ENCODE data around the gene OR51I2.

Gene OR51I2

DNA sequence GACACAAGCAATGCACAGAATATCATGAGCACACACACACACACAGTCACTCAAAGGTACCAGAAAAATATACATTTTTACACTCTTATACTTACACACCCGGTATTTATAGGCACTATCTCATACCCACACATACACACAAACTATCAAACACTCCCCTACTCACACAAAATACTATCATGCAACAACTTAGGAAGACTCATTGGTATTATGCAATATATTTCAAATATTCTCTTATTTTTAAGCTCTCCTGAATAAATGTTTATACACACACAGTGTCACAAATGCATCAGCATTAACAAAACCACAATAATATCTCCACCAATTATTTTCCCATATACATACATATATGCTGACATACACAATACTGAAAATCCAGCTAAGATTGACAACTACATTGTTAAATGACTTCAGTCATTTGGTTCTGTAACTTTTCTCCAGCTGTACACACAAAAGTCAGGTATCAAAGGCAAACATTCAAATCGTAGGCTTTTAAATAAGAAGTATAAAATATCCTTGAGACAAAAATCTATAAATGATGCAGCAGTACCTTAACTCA, 5.2 kb upstream of the OR51I2 start:
- ChIA-PET POLR2A (no interaction called here), CTCF (no interaction called here)
- TF ChIP-seq, protein P1, sequence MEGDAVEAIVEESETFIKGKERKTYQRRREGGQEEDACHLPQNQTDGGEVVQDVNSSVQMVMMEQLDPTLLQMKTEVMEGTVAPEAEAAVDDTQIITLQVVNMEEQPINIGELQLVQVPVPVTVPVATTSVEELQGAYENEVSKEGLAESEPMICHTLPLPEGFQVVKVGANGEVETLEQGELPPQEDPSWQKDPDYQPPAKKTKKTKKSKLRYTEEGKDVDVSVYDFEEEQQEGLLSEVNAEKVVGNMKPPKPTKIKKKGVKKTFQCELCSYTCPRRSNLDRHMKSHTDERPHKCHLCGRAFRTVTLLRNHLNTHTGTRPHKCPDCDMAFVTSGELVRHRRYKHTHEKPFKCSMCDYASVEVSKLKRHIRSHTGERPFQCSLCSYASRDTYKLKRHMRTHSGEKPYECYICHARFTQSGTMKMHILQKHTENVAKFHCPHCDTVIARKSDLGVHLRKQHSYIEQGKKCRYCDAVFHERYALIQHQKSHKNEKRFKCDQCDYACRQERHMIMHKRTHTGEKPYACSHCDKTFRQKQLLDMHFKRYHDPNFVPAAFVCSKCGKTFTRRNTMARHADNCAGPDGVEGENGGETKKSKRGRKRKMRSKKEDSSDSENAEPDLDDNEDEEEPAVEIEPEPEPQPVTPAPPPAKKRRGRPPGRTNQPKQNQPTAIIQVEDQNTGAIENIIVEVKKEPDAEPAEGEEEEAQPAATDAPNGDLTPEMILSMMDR (IDR thresholded peaks at IDR 0.05; ENCODE audit: insufficient read depth, low read length, missing control alignments) = no peak
- no peak overlapping the region for H3K4me3 ChIP-seq (ENCODE audit: low read depth, low read length)
- no peak for DNase-seq (ENCODE audit: low read depth, low spot score)

DNA sequence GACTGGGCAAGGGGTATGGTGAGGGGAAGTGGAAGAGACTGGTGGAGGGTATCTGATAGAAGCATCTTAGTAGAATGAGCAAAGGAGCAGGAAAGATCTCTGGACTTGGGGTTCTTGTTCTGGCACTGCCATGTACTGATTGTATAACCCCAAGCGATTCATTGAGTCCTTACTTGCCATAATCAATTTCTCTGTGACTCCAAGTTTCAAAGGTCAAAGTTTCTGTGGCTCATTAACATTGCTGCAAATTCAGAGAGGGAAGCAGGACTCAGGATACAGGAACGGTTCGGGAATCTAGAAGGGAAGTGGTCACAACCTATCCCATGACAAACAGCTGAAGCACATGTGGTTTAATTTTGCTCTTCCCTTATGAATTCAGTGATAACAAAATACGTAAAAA, 309 bp downstream of the OR51I2 start:
- ChIA-PET POLR2A (no interaction called here), CTCF (no interaction called here)
- TF ChIP-seq, protein P1 (IDR thresholded peaks at IDR 0.05; ENCODE audit: insufficient read depth, low read length, missing control alignments) = no peak
- no peak for DNase-seq (ENCODE audit: low read depth, low spot score)
- no peak overlapping the region for H3K4me3 ChIP-seq (ENCODE audit: low read depth, low read length)

DNA sequence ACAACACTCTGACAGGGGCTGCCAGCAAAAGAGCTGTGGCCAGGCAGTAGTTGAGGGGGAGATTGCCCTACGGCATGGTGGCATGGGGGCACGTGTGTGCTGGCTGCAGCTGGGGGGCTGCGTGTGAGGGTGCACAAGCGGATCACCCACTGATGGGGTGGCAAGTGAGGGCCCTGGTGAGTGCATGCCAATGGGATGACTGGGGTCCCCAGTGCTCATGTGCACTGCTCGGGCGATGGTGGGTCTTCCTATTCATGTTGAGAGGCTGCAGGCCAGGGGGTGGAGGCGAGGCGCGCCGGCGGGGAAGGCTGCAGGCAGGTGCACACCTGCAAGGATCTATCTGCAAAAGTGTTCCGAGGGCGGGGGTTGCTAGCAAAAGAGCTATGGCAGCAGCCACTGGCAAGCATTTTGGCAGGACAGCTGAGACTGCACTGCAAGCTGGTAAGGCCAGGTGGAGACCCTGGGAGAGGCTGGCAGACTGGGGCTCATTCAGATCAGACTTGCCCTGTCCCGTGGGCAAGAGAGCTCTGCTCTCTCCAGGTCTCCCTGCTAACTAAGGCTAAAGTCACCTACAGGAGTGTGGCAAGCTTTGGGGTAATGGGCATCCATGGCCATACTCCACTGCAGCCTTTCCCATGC, 12.0 kb downstream of the OR51I2 start:
- POLR2A ChIA-PET = no interaction called here
- no peak for DNase-seq (ENCODE audit: low read depth, low spot score)
- TF ChIP-seq, protein P1 (IDR thresholded peaks at IDR 0.05; ENCODE audit: insufficient read depth, low read length, missing control alignments) = no peak
- CTCF ChIA-PET = interaction anchor here (1.3 kb wide), 1 partner anchor 16 kb away, joined by 3 read pairs; no protein-coding TSS in a partner anchor
- H3K4me3 ChIP-seq (ENCODE audit: low read depth, low read length) = no peak overlapping the region

DNA sequence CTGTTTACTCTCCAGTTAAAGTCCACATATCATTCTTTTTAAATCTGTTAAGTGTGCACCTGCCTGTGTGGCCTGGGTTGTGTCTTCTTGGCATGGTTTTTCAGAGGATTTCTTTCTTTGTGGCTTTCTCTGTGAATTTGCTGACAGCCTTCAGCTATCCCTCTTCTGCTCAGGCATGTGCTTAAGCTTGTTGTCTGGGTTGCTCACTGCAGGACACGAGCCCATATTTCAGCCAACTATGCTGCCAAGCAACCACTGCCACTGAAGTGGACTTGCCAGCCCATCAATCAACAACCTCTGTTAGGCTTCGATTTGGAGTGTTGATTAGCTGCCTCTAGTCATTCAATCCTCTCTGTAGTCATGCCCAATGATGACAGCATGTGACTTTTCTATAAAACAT, 18.4 kb downstream of the OR51I2 start:
- TF ChIP-seq, protein P1 (IDR thresholded peaks at IDR 0.05; ENCODE audit: insufficient read depth, low read length, missing control alignments) = no peak
- ChIA-PET POLR2A (no interaction called here), CTCF (interaction anchor here (2.1 kb wide), 1 partner anchor 9 kb away, joined by 7 read pairs; no protein-coding TSS in a partner anchor)
- no peak for DNase-seq (ENCODE audit: low read depth, low spot score)
- no peak overlapping the region for H3K4me3 ChIP-seq (ENCODE audit: low read depth, low read length)

DNA sequence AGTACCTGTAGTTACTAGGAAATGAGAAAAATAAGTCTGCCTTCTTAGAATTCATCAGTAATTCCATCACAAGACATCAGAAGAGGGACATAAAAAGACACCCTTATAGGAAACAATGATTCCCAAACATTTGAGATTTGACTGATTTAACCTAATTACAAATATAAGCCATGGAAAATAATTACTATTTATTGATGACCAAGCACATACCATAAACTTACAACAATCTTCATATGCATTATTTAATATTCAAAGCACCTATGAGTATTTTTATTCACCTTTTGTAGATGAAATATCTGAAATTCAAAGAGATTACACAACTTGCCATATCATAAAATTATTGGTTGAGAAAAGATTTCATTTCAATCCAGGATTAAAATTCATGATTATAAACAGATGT, 24.8 kb downstream of the OR51I2 start:
- TF ChIP-seq, protein P1 (IDR thresholded peaks at IDR 0.05; ENCODE audit: insufficient read depth, low read length, missing control alignments) = no peak
- ChIA-PET CTCF (no interaction called here), POLR2A (no interaction called here)
- H3K4me3 ChIP-seq (ENCODE audit: low read depth, low read length) = no peak overlapping the region
- DNase-seq (ENCODE audit: low read depth, low spot score) = no peak

DNA sequence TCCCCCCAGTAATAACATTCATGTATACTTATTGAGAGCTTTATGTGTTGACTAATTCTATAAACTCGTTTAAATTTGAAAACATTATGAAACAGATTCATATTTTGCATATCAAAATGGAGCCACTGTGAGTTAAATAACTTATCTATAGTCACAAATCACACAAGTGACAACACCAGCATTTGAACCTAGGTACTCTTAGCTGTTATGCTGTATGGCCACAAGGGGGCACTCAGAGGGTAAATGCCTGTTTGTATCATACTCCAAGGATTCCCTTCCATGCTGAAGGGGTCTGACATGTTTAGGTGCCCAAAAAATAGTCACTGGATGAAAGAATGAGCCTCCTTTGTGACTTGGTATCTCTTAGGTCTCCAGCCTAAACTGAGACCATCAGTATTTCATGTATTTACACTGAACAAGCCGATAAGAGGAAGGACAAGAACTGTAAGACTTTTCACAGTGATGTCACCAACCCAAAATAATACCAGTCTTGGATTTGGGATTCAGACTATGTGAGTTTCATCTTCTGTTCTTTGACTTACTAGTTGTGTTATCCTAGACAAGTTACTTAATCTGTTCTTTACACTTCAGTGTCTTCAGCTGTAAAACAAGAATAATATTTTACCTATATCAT, 27.2 kb downstream of the OR51I2 start:
- TF ChIP-seq, protein P1 (IDR thresholded peaks at IDR 0.05; ENCODE audit: insufficient read depth, low read length, missing control alignments) = peak; percentile 78
- no peak overlapping the region for H3K4me3 ChIP-seq (ENCODE audit: low read depth, low read length)
- ChIA-PET POLR2A (no interaction called here), CTCF (interaction anchor here (0.8 to 2.8 kb wide), 34 partner anchors 9 to 417 kb away, joined by 3 to 30 read pairs (median 5); partner anchors contain the start of genes OR52N2, TRIM22 and UBQLN3)
- peak; percentile 10 for DNase-seq (ENCODE audit: low read depth, low spot score)
